ENCODE measurements around the gene GRIP1. TPM values are rescaled to one million over a fixed set of nuclear protein-coding genes. Genes with fewer than 3 reads are reported as not detected.

GRIP1 gene
- total and polyA plus RNA-seq, 10 of the 15 experiments (the other 5 are each of a cell fraction or from before 2014, with no cell fraction given) = 0.05 to 0.85 (median 0.50) TPM; not detected in 7

GRCh38 chr12:66365718-66366490 is 313.0 kb downstream of the GRIP1 start:
- WGBS (ENCODE audit: insufficient coverage, insufficient replicate concordance, low lambda C conversion rate, missing lambda C conversion rate) = 35% methylated on average over 3 of the region's 3 CpGs
- H3K4me3 ChIP-seq = no peak overlapping the region
- no peaks in the 10 kb centered on the region for H3K9me3 ChIP-seq (replicated peaks; ENCODE audit: control insufficient read depth, insufficient read depth, low read length)
- no peak overlapping the region for H2AFZ ChIP-seq (ENCODE audit: control insufficient read depth, low read depth, low read length)
- SMC1A ChIA-PET (ENCODE audit: uncharacterized antibody, unreplicated experiment) = no interaction called here
- in situ Hi-C loops (cut with MboI) = no loop called here
- no peaks in the 10 kb centered on the region for H4K20me1 ChIP-seq (ENCODE audit: control insufficient read depth, insufficient read depth)
- no TSS peak for BruUV-seq (replicated peaks)
- H3K4me2 ChIP-seq (ENCODE audit: control insufficient read depth, insufficient read depth) = no peak overlapping the region
- DNase-seq (ENCODE audit: low read depth, low spot score) = no peak
- TF ChIP-seq RELB (IDR thresholded peaks at IDR 0.05; ENCODE audit: low read depth) (no peak), LARP7 (IDR thresholded peaks at IDR 0.05) (no peak), RAD21 (IDR thresholded peaks at IDR 0.05; ENCODE audit: insufficient read depth, low read depth, low read length) (no peak), BCLAF1 (IDR thresholded peaks at IDR 0.05) (no peak), CHD2 (IDR thresholded peaks at IDR 0.05; ENCODE audit: borderline replicate concordance, low read depth, low read length) (no peak), YBX1 (IDR thresholded peaks at IDR 0.05) (no peak), TBL1XR1 (IDR thresholded peaks at IDR 0.05; ENCODE audit: low read depth, low read length) (no peak)
- CTCF ChIA-PET = interaction anchor here (1.5 kb wide), 1 partner anchor 15 kb away, joined by 4 read pairs; no protein-coding TSS in a partner anchor
- no peak for ATAC-seq
- peak; percentile 18 for FAIRE-seq
- intact Hi-C loops (cut with micrococcal nuclease; ENCODE audit: unreplicated experiment) = no loop called here
- no peaks in the 10 kb centered on the region for H3K79me2 ChIP-seq (ENCODE audit: control insufficient read depth, insufficient read depth, low read length)
- no peak overlapping the region for H3K9ac ChIP-seq (ENCODE audit: control insufficient read depth, insufficient read depth, low read length)
- no peaks in the 10 kb centered on the region for H3K4me1 ChIP-seq (ENCODE audit: control insufficient read depth, insufficient read depth, low read length)
- H3K27me3 ChIP-seq (replicated peaks in 1 of 2; ENCODE audit: control insufficient read depth in 2 of 2, insufficient read depth in 2 of 2, low read length in 1 of 2) = no peaks in the 10 kb centered on the region; a peak in 1 of 4 replicates
- H3K36me3 ChIP-seq (ENCODE audit: control insufficient read depth in 2 of 2, insufficient read depth in 2 of 2, low read length in 1 of 2) = no peaks in the 10 kb centered on the region
- H3K27ac ChIP-seq (ENCODE audit: control insufficient read depth, insufficient read depth) = no peak overlapping the region
- POLR2A ChIA-PET = interaction anchor here (0.6 kb wide), 1 partner anchor 15 kb away, joined by 3 read pairs; no protein-coding TSS in a partner anchor
- RAD21 ChIA-PET (ENCODE audit: unreplicated experiment) = no interaction called here

All from GM12878 (cell line).